GM19397 (cell line): ENCODE measurements around the gene DTX3.
"Not testable (repeated sequence)": the region's sequence is repeated elsewhere in the genome, so short reads cannot be mapped to it uniquely, and the experiment has no call there.

Source experiments
- ATAC-seq: cut with Tn5 transposase; IDR thresholded peaks from one replicate; pipeline ENCODE4 v1.9.1; 2021; ENCODE audit warnings: mild to moderate bottlenecking, moderate library complexity; ENCODE audit not compliant: unreplicated experiment

Gene DTX3

GRCh38 chr12:57606821-57607220 is 2.2 kb downstream of the DTX3 start:
- no peak for ATAC-seq

GRCh38 chr12:57607958-57608663 is 3.5 kb downstream of the DTX3 start:
- ATAC-seq = no peak

- ATAC-seq = no peak
Measured at GRCh38 chr12:57609101-57609780, 4.6 kb downstream of the DTX3 start.

GRCh38 chr12:57609781-57610553 is 5.3 kb downstream of the DTX3 start:
- ATAC-seq = no peak

GRCh38 chr12:57610554-57611107 is 6.0 kb downstream of the DTX3 start:
- no peak for ATAC-seq

- peak; percentile 40 for ATAC-seq
Measured at GRCh38 chr12:57611108-57611826, 6.6 kb downstream of the DTX3 start, which contains the start of gene ARHGEF25. Gene ARHGEF25 (plus strand): TSS chr12:57611435. CDS start chr12:57611895, 460 bp downstream.

GRCh38 chr12:57611827-57612710 is 7.4 kb downstream of the DTX3 start:
- no peak for ATAC-seq

- no peak for ATAC-seq
Measured at GRCh38 chr12:57612711-57613426, 8.2 kb downstream of the DTX3 start.

GRCh38 chr12:57613427-57614109 is 8.9 kb downstream of the DTX3 start:
- ATAC-seq = no peak

- ATAC-seq = peak; percentile 57
Measured at GRCh38 chr12:57614178-57614947, 9.7 kb downstream of the DTX3 start.

GRCh38 chr12:57614948-57615500 is 10.4 kb downstream of the DTX3 start:
- no peak for ATAC-seq

GRCh38 chr12:57615637-57616036 is 11.0 kb downstream of the DTX3 start:
- ATAC-seq = no peak

- no peak for ATAC-seq
Measured at GRCh38 chr12:57616383-57617101, 11.9 kb downstream of the DTX3 start.

- no peak for ATAC-seq
Measured at GRCh38 chr12:57617942-57618341, 13.3 kb downstream of the DTX3 start.

- ATAC-seq = not testable (repeated sequence)
Measured at GRCh38 chr12:57618431-57618830, 13.8 kb downstream of the DTX3 start.

GRCh38 chr12:57618966-57619433 is 14.4 kb downstream of the DTX3 start:
- no peak for ATAC-seq
